GM12878 (cell line): Measurements from ENCODE around the gene FGD3.

Experiments used
- BMI1 ChIP-seq: fragments of 450-650 bp; IDR thresholded peaks from 2 replicates; pipeline ENCODE4 v1.6.1; 2016; ENCODE audit warnings: mild to moderate bottlenecking, moderate library complexity, borderline replicate concordance
- CREM ChIP-seq: IDR thresholded peaks from 2 replicates; pipeline ENCODE4 v1.6.1; 2014; ENCODE audit warnings: antibody characterized with exemption, low read depth

- TF ChIP-seq BMI1 (no peak), CREM (no peak)
Observed at GRCh38 chr9:93084471-93084881, 137.2 kb downstream of the FGD3 start.
